Activated naive CD8-positive, alpha-beta T cell treated with anti-CD3 and anti-CD28 coated beads, Interleukin-2, amount 50 U/mL, for 24 hours (primary cell): ENCODE data around the gene GRK6.
A peak's percentile ranks its signal among the peaks of the same experiment; 100 is the strongest.

Experiments used
- ATAC-seq: fragments of 150-1000 bp; cut with Tn5 transposase; one replicate; pipeline ENCODE4 v1.10.0; 2021
- DNase-seq: peaks from one replicate; pipeline ENCODE4 v3.0.0; 2021
- H3K27ac Mint-ChIP-seq: one replicate; pipeline ENCODE4 v1.8.0; 2021; ENCODE audit warnings: mild to moderate bottlenecking, mixed read lengths
- H3K27me3 Mint-ChIP-seq: one replicate; pipeline ENCODE4 v1.8.0; 2021; ENCODE audit warnings: mixed read lengths
- H3K36me3 Mint-ChIP-seq: one replicate; pipeline ENCODE4 v1.8.0; 2021; ENCODE audit warnings: low read depth, mixed read lengths
- H3K4me1 Mint-ChIP-seq: one replicate; pipeline ENCODE4 v1.8.0; 2021; ENCODE audit warnings: mixed read lengths
- H3K4me3 Mint-ChIP-seq: one replicate; pipeline ENCODE4 v1.8.0; 2021; ENCODE audit warnings: mild to moderate bottlenecking, moderate library complexity, mixed read lengths
- H3K9me3 Mint-ChIP-seq: one replicate; pipeline ENCODE4 v1.8.0; 2021; ENCODE audit warnings: mixed read lengths

The GRK6 gene

GRCh38 chr5:177390363-177391300 lies 35.8 kb upstream of the GRK6 start:
- Mint-ChIP-seq H3K27ac (peak overlapping the region; percentile 87), H3K4me3 (peak overlapping the region; percentile 50), H3K27me3 (peaks cover 1% of the 10 kb centered on the region), H3K4me1 (peaks cover 40% of the 10 kb centered on the region), H3K9me3 (no peaks in the 10 kb centered on the region), H3K36me3 (no peaks in the 10 kb centered on the region)
- ATAC-seq (peak; percentile 74), DNase-seq (peak; percentile 90)

- H3K27me3 Mint-ChIP-seq: peaks cover 1% of the 10 kb centered on the region
- H3K4me1 Mint-ChIP-seq: peaks cover 38% of the 10 kb centered on the region
- H3K4me3 Mint-ChIP-seq: no peak overlapping the region
- H3K9me3 Mint-ChIP-seq: no peaks in the 10 kb centered on the region
- no peaks in the 10 kb centered on the region for H3K36me3 Mint-ChIP-seq
- DNase-seq (no peak), ATAC-seq (no peak)
- H3K27ac Mint-ChIP-seq: no peak overlapping the region
These were observed 33.7 kb upstream of the GRK6 start for GRCh38 chr5:177392765-177393164.

GRCh38 chr5:177393206-177393765 lies 33.2 kb upstream of the GRK6 start:
- DNase-seq (no peak), ATAC-seq (no peak)
- no peaks in the 10 kb centered on the region for H3K36me3 Mint-ChIP-seq
- peaks cover 1% of the 10 kb centered on the region for H3K27me3 Mint-ChIP-seq
- H3K4me1 Mint-ChIP-seq: peaks cover 33% of the 10 kb centered on the region
- H3K4me3 Mint-ChIP-seq: no peak overlapping the region
- no peaks in the 10 kb centered on the region for H3K9me3 Mint-ChIP-seq
- no peak overlapping the region for H3K27ac Mint-ChIP-seq

GRCh38 chr5:177393990-177394389 lies 32.5 kb upstream of the GRK6 start:
- no peak overlapping the region for H3K4me3 Mint-ChIP-seq
- ATAC-seq (no peak), DNase-seq (no peak)
- H3K27ac Mint-ChIP-seq: no peak overlapping the region
- peaks cover 26% of the 10 kb centered on the region for H3K4me1 Mint-ChIP-seq
- H3K27me3 Mint-ChIP-seq: peaks cover 1% of the 10 kb centered on the region
- no peaks in the 10 kb centered on the region for H3K36me3 Mint-ChIP-seq
- H3K9me3 Mint-ChIP-seq: no peaks in the 10 kb centered on the region

- DNase-seq: no peak
- no peaks in the 10 kb centered on the region for H3K9me3 Mint-ChIP-seq
- no peak overlapping the region for H3K27ac Mint-ChIP-seq
These were observed 30.4 kb upstream of the GRK6 start for GRCh38 chr5:177396078-177396477.

GRCh38 chr5:177396807-177397206 lies 29.7 kb upstream of the GRK6 start:
- peaks cover 2% of the 10 kb centered on the region for H3K4me1 Mint-ChIP-seq
- DNase-seq (no peak), ATAC-seq (no peak)
- H3K27me3 Mint-ChIP-seq: peaks cover 10% of the 10 kb centered on the region
- no peak overlapping the region for H3K4me3 Mint-ChIP-seq
- no peak overlapping the region for H3K27ac Mint-ChIP-seq
- H3K9me3 Mint-ChIP-seq: no peaks in the 10 kb centered on the region
- no peaks in the 10 kb centered on the region for H3K36me3 Mint-ChIP-seq

More at GRCh38 chr5:177396078-177396477, 30.4 kb upstream of the GRK6 start:
- Mint-ChIP-seq H3K27me3 (peaks cover 3% of the 10 kb centered on the region), H3K4me3 (no peak overlapping the region), H3K4me1 (peaks cover 6% of the 10 kb centered on the region), H3K36me3 (no peaks in the 10 kb centered on the region)
- ATAC-seq: no peak

- H3K27me3 Mint-ChIP-seq: peaks cover 20% of the 10 kb centered on the region
- no peaks in the 10 kb centered on the region for H3K9me3 Mint-ChIP-seq
- H3K4me1 Mint-ChIP-seq: peaks cover 10% of the 10 kb centered on the region
- H3K4me3 Mint-ChIP-seq: no peak overlapping the region
- no peak overlapping the region for H3K27ac Mint-ChIP-seq
- ATAC-seq: no peak
- DNase-seq: no peak
- H3K36me3 Mint-ChIP-seq: no peaks in the 10 kb centered on the region
These were observed 28.5 kb upstream of the GRK6 start for GRCh38 chr5:177397875-177398390.

- Mint-ChIP-seq H3K9me3 (no peaks in the 10 kb centered on the region), H3K4me1 (peaks cover 23% of the 10 kb centered on the region), H3K27me3 (peaks cover 23% of the 10 kb centered on the region), H3K4me3 (no peak within 1 kb of the TSS), H3K27ac (no peak within 1 kb of the TSS), H3K36me3 (no peaks in the 10 kb centered on the region)
- DNase-seq: no peak
- ATAC-seq: no peak
These were observed 26.2 kb upstream of the GRK6 start, which contains the start of gene PFN3 for GRCh38 chr5:177399997-177400868. Gene PFN3, minus strand, starts transcription at chr5:177400661. Its CDS starts 85 bp downstream, at chr5:177400576.

GRCh38 chr5:177402271-177403043 lies 24.0 kb upstream of the GRK6 start:
- no peaks in the 10 kb centered on the region for H3K36me3 Mint-ChIP-seq
- H3K9me3 Mint-ChIP-seq: no peaks in the 10 kb centered on the region
- H3K4me3 Mint-ChIP-seq: peak overlapping the region; percentile 73
- peak; percentile 74 for DNase-seq
- H3K27ac Mint-ChIP-seq: no peak overlapping the region
- H3K27me3 Mint-ChIP-seq: peaks cover 26% of the 10 kb centered on the region
- ATAC-seq: peak; percentile 53
- peaks cover 28% of the 10 kb centered on the region for H3K4me1 Mint-ChIP-seq

GRCh38 chr5:177403102-177403791 lies 23.2 kb upstream of the GRK6 start:
- Mint-ChIP-seq H3K9me3 (no peaks in the 10 kb centered on the region), H3K27ac (no peak overlapping the region), H3K4me1 (peaks cover 28% of the 10 kb centered on the region), H3K4me3 (peak overlapping the region; percentile 73), H3K27me3 (peaks cover 26% of the 10 kb centered on the region), H3K36me3 (no peaks in the 10 kb centered on the region)
- peak; percentile 50 for DNase-seq
- peak; percentile 6 for ATAC-seq

GRCh38 chr5:177403792-177404640 lies 22.5 kb upstream of the GRK6 start:
- no peaks in the 10 kb centered on the region for H3K36me3 Mint-ChIP-seq
- ATAC-seq (peak; percentile 92), DNase-seq (peak; percentile 86)
- H3K4me3 Mint-ChIP-seq: peak overlapping the region; percentile 73
- peaks cover 28% of the 10 kb centered on the region for H3K4me1 Mint-ChIP-seq
- H3K27ac Mint-ChIP-seq: no peak overlapping the region
- H3K27me3 Mint-ChIP-seq: peaks cover 26% of the 10 kb centered on the region
- no peaks in the 10 kb centered on the region for H3K9me3 Mint-ChIP-seq

- Mint-ChIP-seq H3K27ac (no peak overlapping the region), H3K27me3 (peaks cover 28% of the 10 kb centered on the region), H3K36me3 (no peaks in the 10 kb centered on the region), H3K9me3 (no peaks in the 10 kb centered on the region), H3K4me3 (peak overlapping the region; percentile 73), H3K4me1 (peaks cover 28% of the 10 kb centered on the region)
- ATAC-seq: no peak
- no peak for DNase-seq
These were observed 21.8 kb upstream of the GRK6 start for GRCh38 chr5:177404641-177405179.
